GM18870 (cell line): ENCODE results near the gene DUSP22.
"Not testable (repeated sequence)": the region's sequence is repeated elsewhere in the genome, so short reads cannot be mapped to it uniquely, and the experiment has no call there.

Source experiments
- ATAC-seq: cut with Tn5 transposase; IDR thresholded peaks from one replicate; pipeline ENCODE4 v1.9.1; 2021; ENCODE audit warnings: moderate library complexity; ENCODE audit not compliant: unreplicated experiment

DUSP22 gene

GRCh38 chr6:291697-292505 is at the start of gene DUSP22:
Gene DUSP22, plus strand, starts transcription at chr6:292487. Its CDS starts 53 bp downstream, at chr6:292540.
- ATAC-seq, result peak; percentile 35

- ATAC-seq, result no peak
Measured at GRCh38 chr6:246352-246751, 45.9 kb upstream of the DUSP22 start.

- ATAC-seq, result no peak
Measured at GRCh38 chr6:247351-247750, 44.9 kb upstream of the DUSP22 start.

- ATAC-seq, result not testable (repeated sequence)
Measured at GRCh38 chr6:248046-248445, 44.2 kb upstream of the DUSP22 start.

- no peak for ATAC-seq
Measured at GRCh38 chr6:250676-251075, 41.6 kb upstream of the DUSP22 start.

- no peak for ATAC-seq
Measured at GRCh38 chr6:251920-252319, 40.4 kb upstream of the DUSP22 start.

- ATAC-seq, result no peak
Measured at GRCh38 chr6:252775-253535, 39.3 kb upstream of the DUSP22 start.

- no peak for ATAC-seq
Measured at GRCh38 chr6:254016-254415, 38.3 kb upstream of the DUSP22 start.

- ATAC-seq, result no peak
Measured at GRCh38 chr6:255041-255750, 37.1 kb upstream of the DUSP22 start.

- ATAC-seq, result no peak
Measured at GRCh38 chr6:255751-256083, 36.6 kb upstream of the DUSP22 start.

- ATAC-seq, result no peak
Measured at GRCh38 chr6:256169-256568, 36.1 kb upstream of the DUSP22 start.

- ATAC-seq, result no peak
Measured at GRCh38 chr6:257031-257725, 35.1 kb upstream of the DUSP22 start.

- no peak for ATAC-seq
Measured at GRCh38 chr6:257774-258173, 34.5 kb upstream of the DUSP22 start.

GRCh38 chr6:259316-259715 is 33.0 kb upstream of the DUSP22 start:
- no peak for ATAC-seq

GRCh38 chr6:259901-260508 is 32.3 kb upstream of the DUSP22 start:
- peak; percentile 80 for ATAC-seq

GRCh38 chr6:264626-265025 is 27.7 kb upstream of the DUSP22 start:
- no peak for ATAC-seq

- no peak for ATAC-seq
Measured at GRCh38 chr6:268394-268935, 23.8 kb upstream of the DUSP22 start.

GRCh38 chr6:273551-274058 is 18.7 kb upstream of the DUSP22 start:
- ATAC-seq, result no peak

GRCh38 chr6:277746-278145 is 14.5 kb upstream of the DUSP22 start:
- ATAC-seq, result no peak

- ATAC-seq, result no peak
Measured at GRCh38 chr6:278494-278893, 13.8 kb upstream of the DUSP22 start.
